GM13977 (cell line): Measurements from ENCODE around the gene SLC52A1.

Experiments used
- DNase-seq: peaks from one replicate; pipeline ENCODE4 v3.0.0; 2012; ENCODE audit warnings: low spot score
- in situ Hi-C: fragments of 300-500 bp; cut with MboI; formaldehyde crosslinking; loops from one replicate; pipeline ENCODE4 v1.12.0; 2022; ENCODE audit warnings: low sequenced_read_pairs, low pct_unique_long_range_greater_than_20kb, mixed read lengths, inconsistent platforms; ENCODE audit not compliant: unreplicated experiment
- TF ChIP-seq, protein P1 (sequence below): IDR thresholded peaks from 2 replicates; pipeline ENCODE4 v1.5.1; 2012; ENCODE audit warnings: mild to moderate bottlenecking, control low read depth; ENCODE audit not compliant: insufficient read depth; ENCODE audit errors: extremely low read depth, missing control alignments

Gene SLC52A1

DNA sequence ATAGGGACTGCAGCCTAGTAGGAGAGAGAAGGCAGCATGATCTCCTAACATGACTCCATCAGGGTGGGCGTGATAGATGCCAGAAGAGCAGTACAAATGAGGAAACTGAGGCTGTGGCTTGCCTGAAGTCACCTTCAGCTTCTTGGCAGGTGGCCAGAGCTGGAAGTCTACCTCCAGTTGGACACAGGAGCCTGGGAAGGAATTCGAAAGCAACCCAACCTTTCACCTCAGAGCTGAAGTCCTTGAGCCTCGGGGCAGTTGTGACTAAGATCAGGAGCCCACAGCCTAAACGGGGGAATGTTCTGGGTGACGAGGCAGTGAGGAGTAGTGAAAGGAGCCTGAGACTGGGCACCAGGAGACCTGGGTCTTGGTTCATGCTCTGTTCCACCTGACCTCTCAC lies 9.4 kb upstream of the SLC52A1 start:
- TF ChIP-seq, protein P1, sequence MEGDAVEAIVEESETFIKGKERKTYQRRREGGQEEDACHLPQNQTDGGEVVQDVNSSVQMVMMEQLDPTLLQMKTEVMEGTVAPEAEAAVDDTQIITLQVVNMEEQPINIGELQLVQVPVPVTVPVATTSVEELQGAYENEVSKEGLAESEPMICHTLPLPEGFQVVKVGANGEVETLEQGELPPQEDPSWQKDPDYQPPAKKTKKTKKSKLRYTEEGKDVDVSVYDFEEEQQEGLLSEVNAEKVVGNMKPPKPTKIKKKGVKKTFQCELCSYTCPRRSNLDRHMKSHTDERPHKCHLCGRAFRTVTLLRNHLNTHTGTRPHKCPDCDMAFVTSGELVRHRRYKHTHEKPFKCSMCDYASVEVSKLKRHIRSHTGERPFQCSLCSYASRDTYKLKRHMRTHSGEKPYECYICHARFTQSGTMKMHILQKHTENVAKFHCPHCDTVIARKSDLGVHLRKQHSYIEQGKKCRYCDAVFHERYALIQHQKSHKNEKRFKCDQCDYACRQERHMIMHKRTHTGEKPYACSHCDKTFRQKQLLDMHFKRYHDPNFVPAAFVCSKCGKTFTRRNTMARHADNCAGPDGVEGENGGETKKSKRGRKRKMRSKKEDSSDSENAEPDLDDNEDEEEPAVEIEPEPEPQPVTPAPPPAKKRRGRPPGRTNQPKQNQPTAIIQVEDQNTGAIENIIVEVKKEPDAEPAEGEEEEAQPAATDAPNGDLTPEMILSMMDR, result no peak
- no peak for DNase-seq
- in situ Hi-C loops, result no loop called here

DNA sequence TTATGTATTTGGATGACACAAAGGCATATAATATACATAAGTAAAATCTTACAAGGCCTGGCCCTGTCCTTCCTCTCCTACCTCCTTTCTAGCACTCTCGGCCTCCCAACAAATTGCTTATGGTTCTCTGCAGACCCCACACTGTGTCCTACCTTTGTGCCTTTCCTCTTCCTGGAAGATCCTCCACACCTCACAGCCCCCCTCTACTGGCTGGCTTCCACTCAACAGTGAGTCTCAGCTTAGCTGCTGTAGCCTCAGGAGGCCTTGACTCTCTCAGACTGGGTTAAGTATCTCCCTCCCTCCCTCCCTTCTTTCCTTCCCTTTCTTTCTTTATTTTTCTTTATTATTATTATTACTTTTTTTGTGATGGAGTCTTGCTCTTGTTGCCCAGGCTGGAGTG lies 8.3 kb upstream of the SLC52A1 start:
- TF ChIP-seq, protein P1, result no peak
- DNase-seq, result no peak
- in situ Hi-C loops, result no loop called here

DNA sequence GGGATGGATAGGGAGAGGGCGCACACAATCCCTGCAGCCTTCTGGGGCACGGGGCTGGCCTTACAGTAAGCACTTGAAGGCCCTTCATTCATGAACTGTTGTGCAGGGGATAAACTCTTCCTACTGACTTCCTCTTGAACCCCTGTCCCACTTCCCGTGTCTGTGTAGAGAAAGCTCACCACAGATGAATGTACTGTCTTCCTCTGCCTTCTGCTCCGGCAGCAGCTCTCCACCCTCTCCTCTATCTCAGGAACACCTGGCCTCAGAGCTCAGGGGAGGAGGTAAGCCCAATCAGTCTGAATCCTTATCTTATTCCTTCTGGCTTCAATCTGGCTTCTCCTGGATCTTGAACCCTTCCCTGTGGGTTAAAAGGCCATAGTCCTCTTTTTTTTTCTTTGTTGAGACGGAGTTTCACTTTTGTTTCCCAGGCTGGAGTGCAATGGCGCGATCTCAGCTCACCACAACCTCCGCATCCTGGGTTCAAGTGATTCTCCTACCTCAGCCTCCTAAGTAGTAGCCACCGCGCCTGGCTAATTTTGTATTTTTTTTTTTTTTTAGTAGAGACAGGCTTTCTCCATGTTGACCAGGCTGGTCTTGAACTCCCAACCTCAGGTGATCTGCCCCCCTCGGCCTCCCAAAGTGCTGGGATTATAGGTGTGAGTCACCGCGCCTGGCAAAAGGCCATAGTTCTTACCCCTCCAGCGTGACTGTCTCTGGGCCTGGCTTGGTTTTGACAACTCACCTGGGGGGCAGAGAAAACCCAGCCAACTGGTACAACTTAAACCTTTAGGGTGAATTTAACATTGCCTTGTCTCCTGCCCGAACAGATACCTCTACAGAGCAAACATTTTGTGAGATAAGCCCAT lies 7.2 kb upstream of the SLC52A1 start:
- no peak for DNase-seq
- in situ Hi-C loops, result no loop called here
- TF ChIP-seq, protein P1, result no peak

DNA sequence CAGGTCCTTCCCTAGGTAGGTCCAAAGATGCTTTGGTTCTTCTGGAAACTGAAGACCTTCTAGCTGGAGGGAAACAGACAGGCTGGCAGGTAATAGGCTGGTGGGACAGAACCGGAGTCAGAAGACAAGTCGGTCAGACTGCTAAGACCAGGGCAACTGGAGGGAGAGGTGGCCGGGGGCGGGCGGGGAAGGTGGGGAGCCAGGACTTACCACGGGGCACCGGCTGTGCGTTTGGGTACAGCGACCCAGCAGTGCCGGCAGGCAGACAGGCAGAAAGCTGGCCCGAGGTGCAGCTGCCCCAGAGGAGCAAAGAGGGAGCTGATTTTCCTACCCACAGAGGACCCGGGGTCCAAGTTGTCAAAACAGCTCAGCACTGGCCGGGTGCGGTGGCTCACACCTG lies 575 bp downstream of the SLC52A1 start:
- TF ChIP-seq, protein P1, result no peak
- in situ Hi-C loops, result no loop called here
- no peak for DNase-seq

DNA sequence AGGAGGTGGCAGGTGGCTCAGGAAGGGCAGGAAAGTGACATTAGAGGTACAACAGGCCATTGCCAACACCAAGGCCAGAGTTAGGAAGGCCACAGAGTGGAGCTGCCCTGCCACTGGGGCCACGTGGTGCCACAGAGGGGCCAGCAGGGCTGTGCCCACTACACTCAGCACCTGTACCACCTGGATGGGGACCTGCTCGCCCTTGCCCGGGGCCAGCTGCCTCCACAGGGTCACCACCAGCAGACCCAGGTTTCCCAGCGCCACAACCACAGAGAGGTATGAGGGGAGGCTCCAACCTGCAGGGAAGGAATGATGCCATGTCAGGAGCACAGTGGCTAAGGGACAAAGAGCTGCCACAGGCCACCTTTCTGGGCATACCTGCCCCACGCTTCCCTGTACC lies 1.2 kb downstream of the SLC52A1 start:
- TF ChIP-seq, protein P1, result no peak
- no peak for DNase-seq
- in situ Hi-C loops, result no loop called here

DNA sequence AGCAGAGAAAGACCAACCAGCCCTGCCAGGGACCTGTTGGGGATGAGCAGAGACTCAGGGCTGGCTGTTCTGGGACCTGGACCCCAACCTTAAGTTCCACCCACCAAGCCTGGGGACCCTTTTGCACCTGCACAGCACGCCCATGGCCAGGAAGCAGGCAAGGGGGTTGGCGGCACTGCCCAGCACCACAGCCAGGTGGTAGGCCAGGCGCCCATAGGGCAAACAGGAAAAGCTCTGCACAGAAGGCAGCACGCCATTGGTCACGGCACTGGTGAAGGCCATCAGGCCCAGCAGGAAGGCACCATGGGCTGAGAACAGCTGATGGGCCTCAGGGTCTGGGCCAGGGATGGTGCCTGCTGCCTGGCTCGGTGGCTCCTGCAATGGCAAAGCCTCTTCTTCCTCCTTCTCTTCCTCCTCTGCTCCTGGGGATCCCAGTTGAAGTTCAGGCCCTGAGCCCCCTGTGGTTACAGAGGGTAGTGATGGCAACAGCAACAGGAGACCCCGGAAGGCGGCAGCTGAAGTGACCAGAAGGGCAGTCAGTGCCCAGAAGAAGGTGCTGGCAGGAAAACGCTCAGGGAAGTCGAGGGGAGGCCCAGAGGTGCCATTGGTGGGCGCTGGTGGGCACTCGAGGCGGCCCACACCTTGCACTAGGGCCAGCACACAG lies 1.7 kb downstream of the SLC52A1 start:
- in situ Hi-C loops, result no loop called here
- TF ChIP-seq, protein P1, result no peak
- no peak for DNase-seq
